Measurements from ENCODE around the gene FBXO42. TPM values are rescaled to one million over a fixed set of nuclear protein-coding genes. Genes with fewer than 3 reads are reported as not detected.

FBXO42 gene
- total RNA-seq, 2 experiments from 2014 or later, result 14.3 to 14.9 TPM

DNA sequence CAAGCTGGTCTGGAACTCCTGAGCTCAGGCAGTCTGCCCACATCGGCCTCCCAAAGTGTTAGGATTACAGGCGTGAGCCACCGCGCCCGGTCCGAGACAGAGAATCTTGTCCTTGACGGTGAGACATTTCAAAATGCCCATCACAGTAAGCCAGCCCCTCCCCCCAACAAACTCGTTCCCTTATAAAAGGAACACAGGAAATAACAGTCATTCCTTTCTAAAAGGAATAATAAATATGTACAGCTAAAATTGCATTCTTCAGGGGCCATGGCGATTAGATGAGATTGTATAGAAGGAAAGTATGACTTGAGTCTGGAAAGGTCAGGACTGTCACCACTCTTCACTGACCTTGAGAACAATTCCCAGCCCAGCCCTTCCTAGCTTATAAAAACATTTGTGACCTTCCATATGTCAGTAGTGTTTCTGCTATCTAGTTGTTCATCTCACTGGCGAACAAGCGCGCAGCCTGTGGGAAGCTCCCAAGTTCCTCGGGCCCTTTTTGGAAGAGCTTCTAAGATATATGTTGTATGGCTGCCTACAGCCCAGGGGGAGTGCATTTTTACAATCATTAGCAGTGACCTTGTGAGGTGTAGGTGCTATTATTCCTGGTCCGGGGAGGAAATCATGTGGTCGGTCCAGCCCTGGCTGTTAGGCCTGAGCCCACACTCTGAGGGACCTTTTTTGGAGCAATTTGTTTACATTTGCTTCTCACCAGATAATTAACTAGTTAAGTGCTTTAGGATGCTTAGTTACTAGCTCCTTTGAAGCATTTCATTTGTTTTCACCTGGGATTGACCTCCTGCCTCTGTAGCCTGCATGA lies 23.5 kb upstream of the FBXO42 start:
- CTCF ChIA-PET, result interaction anchor here (1.6 kb wide), 2 partner anchors 11 to 65 kb away, joined by 3 read pairs; partner anchors contain the start of gene NECAP2
- ATAC-seq (ENCODE audit: poor library complexity), result no peak

DNA sequence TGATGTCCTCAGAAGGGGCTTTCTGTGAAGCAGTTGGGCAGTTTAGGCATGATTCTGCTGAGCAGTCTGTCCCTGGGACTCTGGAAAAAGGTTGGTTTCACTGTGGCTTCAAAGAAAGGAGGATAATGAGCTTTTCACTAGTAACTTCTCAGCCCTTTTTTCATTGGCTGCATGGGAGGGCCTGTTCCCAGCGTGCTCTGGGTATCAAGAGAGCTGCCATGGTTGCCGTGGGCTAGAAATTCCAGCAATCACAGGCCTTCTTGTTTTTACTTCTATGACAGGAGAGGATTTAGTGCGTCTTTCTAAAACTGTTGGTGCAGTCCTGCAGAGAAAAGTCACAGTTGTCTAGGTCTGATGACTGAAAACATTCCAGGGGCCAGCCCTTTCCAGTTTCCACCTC lies 22.0 kb upstream of the FBXO42 start:
- TF ChIP-seq, protein P1, sequence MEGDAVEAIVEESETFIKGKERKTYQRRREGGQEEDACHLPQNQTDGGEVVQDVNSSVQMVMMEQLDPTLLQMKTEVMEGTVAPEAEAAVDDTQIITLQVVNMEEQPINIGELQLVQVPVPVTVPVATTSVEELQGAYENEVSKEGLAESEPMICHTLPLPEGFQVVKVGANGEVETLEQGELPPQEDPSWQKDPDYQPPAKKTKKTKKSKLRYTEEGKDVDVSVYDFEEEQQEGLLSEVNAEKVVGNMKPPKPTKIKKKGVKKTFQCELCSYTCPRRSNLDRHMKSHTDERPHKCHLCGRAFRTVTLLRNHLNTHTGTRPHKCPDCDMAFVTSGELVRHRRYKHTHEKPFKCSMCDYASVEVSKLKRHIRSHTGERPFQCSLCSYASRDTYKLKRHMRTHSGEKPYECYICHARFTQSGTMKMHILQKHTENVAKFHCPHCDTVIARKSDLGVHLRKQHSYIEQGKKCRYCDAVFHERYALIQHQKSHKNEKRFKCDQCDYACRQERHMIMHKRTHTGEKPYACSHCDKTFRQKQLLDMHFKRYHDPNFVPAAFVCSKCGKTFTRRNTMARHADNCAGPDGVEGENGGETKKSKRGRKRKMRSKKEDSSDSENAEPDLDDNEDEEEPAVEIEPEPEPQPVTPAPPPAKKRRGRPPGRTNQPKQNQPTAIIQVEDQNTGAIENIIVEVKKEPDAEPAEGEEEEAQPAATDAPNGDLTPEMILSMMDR (IDR thresholded peaks at IDR 0.05), result no peak
- no peak for DNase-seq
- Histone ChIP-seq H3K4me3 (ENCODE audit: low read length) (no peak overlapping the region), H3K27ac (ENCODE audit: low read depth in 1 of 2, low read length in 2 of 2) (no peak overlapping the region), H3K27me3 (ENCODE audit: control insufficient read depth in 1 of 2, insufficient read depth in 2 of 2, low read length in 2 of 2) (no peaks in the 10 kb centered on the region), H3K9me3 (ENCODE audit: control insufficient read depth in 1 of 2, insufficient read depth in 1 of 2, low read length in 2 of 2) (no peaks in the 10 kb centered on the region), H3K4me1 (ENCODE audit: insufficient read depth, low read length) (peaks cover 89% of the 10 kb centered on the region), H3K36me3 (ENCODE audit: insufficient read depth, low read length) (peaks cover 16% of the 10 kb centered on the region)
- intact Hi-C loops (cut with DNase I, micrococcal nuclease), result no loop called here
- CTCF ChIA-PET, result interaction anchor here (1.6 kb wide), 2 partner anchors 13 to 66 kb away, joined by 3 read pairs; partner anchors contain the start of gene NECAP2
- Mint-ChIP-seq H3K27me3 (no peaks in the 10 kb centered on the region), H3K4me3 (peak overlapping the region; percentile 63), H3K27ac (peak overlapping the region; percentile 66), H3K9me3 (no peaks in the 10 kb centered on the region), H3K36me3 (ENCODE audit: low read depth) (peaks cover 38% of the 10 kb centered on the region), H3K4me1 (ENCODE audit: low read depth) (peaks cover 70% of the 10 kb centered on the region)
- ATAC-seq (ENCODE audit: poor library complexity), result no peak
- POLR2A ChIA-PET, result no interaction called here

More for the DNA sequence above, 23.5 kb upstream of the FBXO42 start:
- no peaks in the 10 kb centered on the region for H3K27me3 ChIP-seq (ENCODE audit: control insufficient read depth in 1 of 2, insufficient read depth in 2 of 2, low read length in 2 of 2)
- no peak overlapping the region for H3K4me3 ChIP-seq (ENCODE audit: low read length)
- H3K9me3 ChIP-seq (ENCODE audit: control insufficient read depth in 1 of 2, insufficient read depth in 1 of 2, low read length in 2 of 2), result no peaks in the 10 kb centered on the region
- H3K36me3 ChIP-seq (ENCODE audit: insufficient read depth, low read length), result peaks cover 16% of the 10 kb centered on the region
- Mint-ChIP-seq H3K27me3 (no peaks in the 10 kb centered on the region), H3K4me3 (peak overlapping the region; percentile 46), H3K36me3 (ENCODE audit: low read depth) (peaks cover 41% of the 10 kb centered on the region), H3K9me3 (no peaks in the 10 kb centered on the region), H3K4me1 (ENCODE audit: low read depth) (peaks cover 72% of the 10 kb centered on the region), H3K27ac (peak overlapping the region; percentile 42)
- no peak overlapping the region for H3K27ac ChIP-seq (ENCODE audit: low read depth in 1 of 2, low read length in 2 of 2)
- DNase-seq, result no peak
- TF ChIP-seq, protein P1 (IDR thresholded peaks at IDR 0.05), result no peak
- H3K4me1 ChIP-seq (ENCODE audit: insufficient read depth, low read length), result peaks cover 82% of the 10 kb centered on the region
- intact Hi-C loops (cut with DNase I, micrococcal nuclease), result no loop called here
- POLR2A ChIA-PET, result interaction anchor here (1.6 kb wide), 1 partner anchor 9 kb away, joined by 3 read pairs; the partner anchor contains the start of gene SZRD1

DNA sequence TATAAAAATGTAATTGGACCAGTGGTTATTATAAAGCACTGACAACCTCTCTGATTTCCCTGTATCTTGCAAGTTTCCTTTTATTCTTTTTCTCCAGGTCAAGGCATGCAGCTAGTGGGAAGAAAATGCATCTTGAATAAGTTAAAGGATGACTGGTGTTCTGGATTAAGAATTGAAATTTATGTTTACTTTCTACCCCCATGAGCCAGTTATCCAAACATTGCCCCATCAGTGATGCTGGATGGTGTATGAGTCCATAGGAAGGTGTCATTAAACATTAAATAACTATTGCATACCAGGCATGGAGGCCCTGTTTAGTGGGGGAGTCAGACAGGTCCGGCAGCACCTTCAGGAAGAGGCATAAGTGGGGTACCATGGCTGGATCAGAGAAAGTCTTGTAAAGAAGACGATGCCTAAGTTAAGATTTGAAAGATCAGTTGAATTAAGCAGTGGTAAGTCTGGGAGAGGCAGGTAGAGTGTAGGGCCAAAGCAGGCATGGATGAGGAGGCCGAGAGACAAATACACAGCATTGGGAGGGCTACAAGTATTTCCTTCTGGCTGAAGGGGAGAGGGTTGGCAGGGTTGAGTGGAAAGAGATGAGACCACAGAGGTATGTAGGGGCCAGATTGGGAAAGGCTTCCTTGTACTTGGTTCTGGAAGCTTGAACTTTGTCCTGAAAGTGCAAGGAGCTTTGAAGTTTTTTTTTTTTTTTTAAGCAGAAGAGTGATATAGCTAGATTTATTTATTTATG lies 20.4 kb upstream of the FBXO42 start:
- Mint-ChIP-seq H3K27me3 (no peaks in the 10 kb centered on the region), H3K36me3 (ENCODE audit: low read depth) (peaks cover 44% of the 10 kb centered on the region)

More for the DNA sequence above, 20.4 kb upstream of the FBXO42 start:
- intact Hi-C loops (cut with DNase I, micrococcal nuclease), result no loop called here
- no peaks in the 10 kb centered on the region for H3K27me3 ChIP-seq (ENCODE audit: control insufficient read depth in 1 of 2, insufficient read depth in 2 of 2, low read length in 2 of 2)
- Mint-ChIP-seq H3K9me3 (no peaks in the 10 kb centered on the region), H3K4me1 (ENCODE audit: low read depth) (peaks cover 77% of the 10 kb centered on the region), H3K4me3 (peak overlapping the region; percentile 30), H3K27ac (peak overlapping the region; percentile 12)
- no peaks in the 10 kb centered on the region for H3K9me3 ChIP-seq (ENCODE audit: control insufficient read depth in 1 of 2, insufficient read depth in 1 of 2, low read length in 2 of 2)
- TF ChIP-seq, protein P1 (IDR thresholded peaks at IDR 0.05), result no peak
- no peak overlapping the region for H3K27ac ChIP-seq (ENCODE audit: low read depth in 1 of 2, low read length in 2 of 2)
- H3K4me1 ChIP-seq (ENCODE audit: insufficient read depth, low read length), result peaks cover 84% of the 10 kb centered on the region
- DNase-seq (no peak), ATAC-seq (ENCODE audit: poor library complexity) (no peak)
- ChIA-PET POLR2A (interaction anchor here (0.8 to 1.0 kb wide), 2 partner anchors 9 to 21 kb away, joined by 3 to 5 read pairs; partner anchors contain the start of gene FBXO42), CTCF (interaction anchor here (0.6 kb wide), 1 partner anchor 16 kb away, joined by 5 read pairs; no protein-coding TSS in a partner anchor)
- no peak overlapping the region for H3K4me3 ChIP-seq (ENCODE audit: low read length)
- H3K36me3 ChIP-seq (ENCODE audit: insufficient read depth, low read length), result peaks cover 16% of the 10 kb centered on the region

Measured in CD4-positive, alpha-beta T cell (primary cell).